Panc1 (cell line): ENCODE results near the gene LPIN1. TPM values are rescaled to one million over a fixed set of nuclear protein-coding genes. Genes with fewer than 3 reads are reported as not detected.

ENCODE experiments used
- ATAC-seq: fragments of 200-7000 bp; cut with Tn5 transposase; 2 replicates; pipeline ENCODE4 v1.9.1; 2020; ENCODE audit warnings: mild to moderate bottlenecking, moderate library complexity
- BruUV-seq: library from RNA; stranded (reverse); fragments of 400-500 nt; replicated peaks from 2 replicates; lab custom pipeline; 2021; lab: Mats Ljungman, UMichigan
- CTCF ChIA-PET: fragments of 300-600 bp; sonication (Branson Sonifier 250); formaldehyde crosslinking; loops from one replicate; lab custom pipeline; 2022; ENCODE audit warnings: antibody characterized with exemption; lab: Charles Lee
- POLR2A ChIA-PET: fragments of 300-600 bp; sonication (Branson Sonifier 250); formaldehyde crosslinking; loops from one replicate; lab custom pipeline; 2022; ENCODE audit warnings: antibody characterized with exemption; lab: Charles Lee
- DNase-seq: peaks from one replicate; pipeline ENCODE4 v3.0.0-alpha.2; 2010; ENCODE audit warnings: low read depth, low spot score
- H3K27ac ChIP-seq: 2 replicates; pipeline ENCODE4 v1.5.1; 2011; ENCODE audit warnings: mild to moderate bottlenecking, low read length, inconsistent platforms
- H3K27me3 ChIP-seq: fragments of 200-500 bp; sonication (Bioruptor generic); 2 replicates; pipeline ENCODE4 v1.6.0; 2014; ENCODE audit warnings: low read length, inconsistent platforms; ENCODE audit not compliant: control insufficient read depth, insufficient read depth
- H3K36me3 ChIP-seq: fragments of 200-500 bp; sonication (Bioruptor generic); 2 replicates; pipeline ENCODE4 v1.5.1; 2014; ENCODE audit warnings: inconsistent platforms, mild to moderate bottlenecking, low read length, moderate library complexity; ENCODE audit not compliant: control insufficient read depth, insufficient read depth
- H3K4me1 ChIP-seq: 2 replicates; pipeline ENCODE4 v1.5.1; 2011; ENCODE audit warnings: inconsistent platforms, mild to moderate bottlenecking, low read length, moderate library complexity; ENCODE audit not compliant: control insufficient read depth, insufficient read depth
- H3K4me3 ChIP-seq, 2 experiments: 2 replicates each; pipeline ENCODE4 v1.5.1; 2011 to 2012; ENCODE audit warnings: low read depth in 2 of 2, low read length in 2 of 2, mild to moderate bottlenecking in 2 of 2, inconsistent platforms in 1 of 2, moderate library complexity in 1 of 2
- H3K9me3 ChIP-seq: fragments of 200-500 bp; sonication (Bioruptor generic); 2 replicates; pipeline ENCODE4 v1.5.1; 2014; ENCODE audit warnings: low read depth, mild to moderate bottlenecking, inconsistent platforms, low read length, moderate library complexity; ENCODE audit not compliant: control insufficient read depth, insufficient read depth
- POLR2AphosphoS5 ChIP-seq: IDR thresholded peaks from 2 replicates; pipeline ENCODE4 v1.6.1; 2012; ENCODE audit warnings: mild to moderate bottlenecking, low read depth, low read length, moderate library complexity
- SIN3A ChIP-seq: IDR thresholded peaks from 2 replicates; pipeline ENCODE4 v1.6.1; 2012; ENCODE audit warnings: low read depth, mild to moderate bottlenecking, low read length, moderate library complexity, borderline replicate concordance; ENCODE audit not compliant: insufficient read depth
- TCF7L2 ChIP-seq: IDR thresholded peaks from 2 replicates; pipeline ENCODE4 v1.6.1; 2011; ENCODE audit warnings: mild to moderate bottlenecking, low read depth, low read length, inconsistent platforms
- in situ Hi-C: cut with HindIII; loops from 2 replicates; pipeline ENCODE4 v1.10.0; 2016; ENCODE audit warnings: low sequenced_read_pairs, low pct_unique_long_range_greater_than_20kb
- intact Hi-C: fragments of 100-400 bp; cut with micrococcal nuclease; formaldehyde crosslinking; loops from one replicate; pipeline ENCODE4 v1.10.0; 2022; ENCODE audit not compliant: unreplicated experiment
- total RNA-seq: library from RNA; stranded (reverse); gene quantifications from one replicate; pipeline ENCODE4 v1.2.1, GENCODE V29; 2021; ENCODE audit not compliant: unreplicated experiment
- TF ChIP-seq, protein P1 (sequence below), 2 experiments: IDR thresholded peaks; 2 replicates each; pipeline ENCODE4 v1.6.1; 2011 to 2012; ENCODE audit warnings: low read depth in 2 of 2, control low read depth in 1 of 2, low read length in 1 of 2, mild to moderate bottlenecking in 1 of 2, moderate library complexity in 1 of 2; ENCODE audit not compliant: insufficient read depth in 1 of 2
- TF ChIP-seq, protein P2 (sequence below): fragments of 450-650 bp; IDR thresholded peaks from 2 replicates; pipeline ENCODE4 v1.5.1; 2017; ENCODE audit warnings: mild to moderate bottlenecking

The LPIN1 gene
- total RNA-seq, 1 experiment from 2014 or later = 51.8 TPM

DNA sequence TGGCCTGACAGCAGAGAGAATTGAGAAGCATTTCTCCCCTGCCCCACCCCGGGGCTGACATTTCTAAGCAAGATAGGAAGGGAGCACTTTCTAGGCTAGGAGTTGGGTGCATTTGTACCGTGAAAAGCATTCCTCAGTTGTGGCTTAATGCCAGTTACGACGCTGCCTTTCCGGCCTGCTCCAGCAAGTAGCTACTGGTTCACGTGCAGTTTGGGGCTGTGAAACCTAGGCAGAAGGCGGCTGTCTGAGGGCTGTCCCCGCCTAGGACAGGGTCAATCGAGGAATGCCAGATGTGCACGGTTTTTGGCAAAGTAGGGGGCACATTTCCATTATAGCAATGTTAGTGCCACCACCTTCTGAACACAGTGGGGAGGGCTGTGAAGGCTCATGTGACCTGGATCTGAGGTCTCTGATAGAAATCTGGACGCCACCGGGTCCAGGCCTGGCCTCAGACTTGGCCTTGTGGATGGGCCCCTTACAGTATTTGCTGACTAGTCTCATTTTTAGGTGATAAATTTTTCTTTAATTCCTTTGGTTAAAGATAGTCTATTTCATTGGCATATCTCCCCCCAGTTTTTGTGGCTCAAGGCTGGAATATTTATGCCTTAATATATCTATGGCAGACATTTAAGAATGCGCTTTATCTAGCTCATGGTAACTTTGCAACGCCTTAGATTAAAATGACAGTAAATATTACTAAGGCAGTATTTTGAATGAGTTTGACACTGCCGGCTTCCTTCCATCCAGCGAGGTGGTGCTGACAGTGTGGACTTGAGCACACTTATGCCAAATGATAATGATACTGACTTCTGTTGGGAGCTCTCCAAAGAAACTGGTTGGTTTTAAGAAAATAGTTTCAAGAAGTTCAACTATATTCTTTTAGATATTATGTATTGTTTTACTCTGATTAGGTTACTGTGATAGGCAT lies 78.7 kb downstream of the LPIN1 start:
- intact Hi-C loops = no loop called here
- CTCF ChIA-PET = interaction anchor here (0.5 kb wide), 1 partner anchor 953 kb away, joined by 3 read pairs; no protein-coding TSS in a partner anchor
- no peaks in the 10 kb centered on the region for H3K27me3 ChIP-seq
- POLR2A ChIA-PET = no interaction called here
- no peaks in the 10 kb centered on the region for H3K9me3 ChIP-seq
- ATAC-seq = no peak
- in situ Hi-C loops = no loop called here
- peaks cover 11% of the 10 kb centered on the region; the same call in 1 of the 2 replicates for H3K36me3 ChIP-seq
- TF ChIP-seq, protein P1, sequence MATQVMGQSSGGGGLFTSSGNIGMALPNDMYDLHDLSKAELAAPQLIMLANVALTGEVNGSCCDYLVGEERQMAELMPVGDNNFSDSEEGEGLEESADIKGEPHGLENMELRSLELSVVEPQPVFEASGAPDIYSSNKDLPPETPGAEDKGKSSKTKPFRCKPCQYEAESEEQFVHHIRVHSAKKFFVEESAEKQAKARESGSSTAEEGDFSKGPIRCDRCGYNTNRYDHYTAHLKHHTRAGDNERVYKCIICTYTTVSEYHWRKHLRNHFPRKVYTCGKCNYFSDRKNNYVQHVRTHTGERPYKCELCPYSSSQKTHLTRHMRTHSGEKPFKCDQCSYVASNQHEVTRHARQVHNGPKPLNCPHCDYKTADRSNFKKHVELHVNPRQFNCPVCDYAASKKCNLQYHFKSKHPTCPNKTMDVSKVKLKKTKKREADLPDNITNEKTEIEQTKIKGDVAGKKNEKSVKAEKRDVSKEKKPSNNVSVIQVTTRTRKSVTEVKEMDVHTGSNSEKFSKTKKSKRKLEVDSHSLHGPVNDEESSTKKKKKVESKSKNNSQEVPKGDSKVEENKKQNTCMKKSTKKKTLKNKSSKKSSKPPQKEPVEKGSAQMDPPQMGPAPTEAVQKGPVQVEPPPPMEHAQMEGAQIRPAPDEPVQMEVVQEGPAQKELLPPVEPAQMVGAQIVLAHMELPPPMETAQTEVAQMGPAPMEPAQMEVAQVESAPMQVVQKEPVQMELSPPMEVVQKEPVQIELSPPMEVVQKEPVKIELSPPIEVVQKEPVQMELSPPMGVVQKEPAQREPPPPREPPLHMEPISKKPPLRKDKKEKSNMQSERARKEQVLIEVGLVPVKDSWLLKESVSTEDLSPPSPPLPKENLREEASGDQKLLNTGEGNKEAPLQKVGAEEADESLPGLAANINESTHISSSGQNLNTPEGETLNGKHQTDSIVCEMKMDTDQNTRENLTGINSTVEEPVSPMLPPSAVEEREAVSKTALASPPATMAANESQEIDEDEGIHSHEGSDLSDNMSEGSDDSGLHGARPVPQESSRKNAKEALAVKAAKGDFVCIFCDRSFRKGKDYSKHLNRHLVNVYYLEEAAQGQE (IDR thresholded peaks at IDR 0.05; ENCODE audit: insufficient read depth in 1 of 2, low read depth in 2 of 2, low read length in 1 of 2) = no peak
- no peak for TF ChIP-seq SIN3A
- TF ChIP-seq TCF7L2 = no peak
- TF ChIP-seq, protein P2, sequence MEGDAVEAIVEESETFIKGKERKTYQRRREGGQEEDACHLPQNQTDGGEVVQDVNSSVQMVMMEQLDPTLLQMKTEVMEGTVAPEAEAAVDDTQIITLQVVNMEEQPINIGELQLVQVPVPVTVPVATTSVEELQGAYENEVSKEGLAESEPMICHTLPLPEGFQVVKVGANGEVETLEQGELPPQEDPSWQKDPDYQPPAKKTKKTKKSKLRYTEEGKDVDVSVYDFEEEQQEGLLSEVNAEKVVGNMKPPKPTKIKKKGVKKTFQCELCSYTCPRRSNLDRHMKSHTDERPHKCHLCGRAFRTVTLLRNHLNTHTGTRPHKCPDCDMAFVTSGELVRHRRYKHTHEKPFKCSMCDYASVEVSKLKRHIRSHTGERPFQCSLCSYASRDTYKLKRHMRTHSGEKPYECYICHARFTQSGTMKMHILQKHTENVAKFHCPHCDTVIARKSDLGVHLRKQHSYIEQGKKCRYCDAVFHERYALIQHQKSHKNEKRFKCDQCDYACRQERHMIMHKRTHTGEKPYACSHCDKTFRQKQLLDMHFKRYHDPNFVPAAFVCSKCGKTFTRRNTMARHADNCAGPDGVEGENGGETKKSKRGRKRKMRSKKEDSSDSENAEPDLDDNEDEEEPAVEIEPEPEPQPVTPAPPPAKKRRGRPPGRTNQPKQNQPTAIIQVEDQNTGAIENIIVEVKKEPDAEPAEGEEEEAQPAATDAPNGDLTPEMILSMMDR = no peak
- no peak for TF ChIP-seq POLR2AphosphoS5
- H3K4me1 ChIP-seq = peaks cover 12% of the 10 kb centered on the region
- BruUV-seq = no TSS peak
- DNase-seq = no peak
- H3K4me3 ChIP-seq = no peak overlapping the region
- no peak overlapping the region for H3K27ac ChIP-seq

DNA sequence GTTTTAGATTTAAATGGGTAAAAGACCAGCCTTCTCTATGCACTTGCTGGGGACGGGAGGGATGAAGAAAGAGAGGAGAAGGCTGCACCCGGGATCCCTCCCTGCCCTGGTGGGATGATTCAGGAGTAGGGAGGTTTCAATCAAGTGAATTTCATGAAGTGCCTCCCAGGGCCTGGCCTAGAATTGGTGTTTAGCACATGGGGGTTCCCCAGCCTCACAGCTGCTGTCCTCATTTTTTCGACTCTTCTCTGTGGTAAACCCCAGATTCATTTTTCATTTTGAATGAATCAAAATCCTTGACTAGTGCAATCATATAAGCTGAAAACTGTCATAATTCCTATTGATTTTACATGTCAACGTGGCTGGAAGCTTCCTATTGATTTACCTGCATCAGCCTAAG lies 81.1 kb downstream of the LPIN1 start:
- DNase-seq = no peak
- H3K9me3 ChIP-seq = no peaks in the 10 kb centered on the region
- intact Hi-C loops (no loop called here), in situ Hi-C loops (no loop called here)
- ChIA-PET CTCF (no interaction called here), POLR2A (no interaction called here)
- no peak for TF ChIP-seq SIN3A
- no peak for TF ChIP-seq TCF7L2
- no peak for TF ChIP-seq POLR2AphosphoS5
- TF ChIP-seq, protein P2 = no peak
- TF ChIP-seq, protein P1 (IDR thresholded peaks at IDR 0.05; ENCODE audit: insufficient read depth in 1 of 2, low read depth in 2 of 2, low read length in 1 of 2) = no peak
- H3K4me1 ChIP-seq = peaks cover 22% of the 10 kb centered on the region
- H3K4me3 ChIP-seq = no peak overlapping the region
- H3K36me3 ChIP-seq = peaks cover 5% of the 10 kb centered on the region; the same call in 1 of the 2 replicates
- peak overlapping the region; percentile 23; the same call in 1 of the 2 replicates for H3K27ac ChIP-seq
- no TSS peak for BruUV-seq
- H3K27me3 ChIP-seq = no peaks in the 10 kb centered on the region
- no peak for ATAC-seq
